ENCODE data around the gene PALM3.
"Not testable (repeated sequence)": the region's sequence is repeated elsewhere in the genome, so short reads cannot be mapped to it uniquely, and the experiment has no call there.

Gene PALM3

GRCh38 chr19:14022469-14022868 is 39.4 kb downstream of the PALM3 start:
- DNase-seq (ENCODE audit: low read depth), result no peak
- no peak for TF ChIP-seq CTCF (IDR thresholded peaks at IDR 0.05; ENCODE audit: insufficient read depth, low read depth, low read length, missing control alignments)
- no peak overlapping the region for H3K4me3 ChIP-seq (ENCODE audit: low read length)

GRCh38 chr19:14021474-14021873 is 40.4 kb downstream of the PALM3 start:
- no peak for DNase-seq (ENCODE audit: low read depth)
- H3K4me3 ChIP-seq (ENCODE audit: low read length), result no peak overlapping the region
- TF ChIP-seq CTCF (IDR thresholded peaks at IDR 0.05; ENCODE audit: insufficient read depth, low read depth, low read length, missing control alignments), result no peak

- DNase-seq (ENCODE audit: low read depth); H3K4me3 ChIP-seq (ENCODE audit: low read length): not testable (repeated sequence)
Measured at GRCh38 chr19:14019739-14020138, 42.1 kb downstream of the PALM3 start.

- no peak overlapping the region for H3K4me3 ChIP-seq (ENCODE audit: low read length)
- DNase-seq (ENCODE audit: low read depth), result no peak
- TF ChIP-seq CTCF (IDR thresholded peaks at IDR 0.05; ENCODE audit: insufficient read depth, low read depth, low read length, missing control alignments), result no peak
Measured at GRCh38 chr19:14019100-14019499, 42.8 kb downstream of the PALM3 start.

- no peak overlapping the region for H3K4me3 ChIP-seq (ENCODE audit: low read length)
- DNase-seq (ENCODE audit: low read depth), result no peak
- TF ChIP-seq CTCF (IDR thresholded peaks at IDR 0.05; ENCODE audit: insufficient read depth, low read depth, low read length, missing control alignments), result no peak
Measured at GRCh38 chr19:14015524-14016035, 46.3 kb downstream of the PALM3 start.

- no peak for DNase-seq (ENCODE audit: low read depth)
- no peak overlapping the region for H3K4me3 ChIP-seq (ENCODE audit: low read length)
- no peak for TF ChIP-seq CTCF (IDR thresholded peaks at IDR 0.05; ENCODE audit: insufficient read depth, low read depth, low read length, missing control alignments)
Measured at GRCh38 chr19:14012378-14012915, 49.4 kb downstream of the PALM3 start.

GRCh38 chr19:14006766-14007562 is 54.9 kb downstream of the PALM3 start:
- no peak for DNase-seq (ENCODE audit: low read depth)
- H3K4me3 ChIP-seq (ENCODE audit: low read length), result peak overlapping the region; percentile 83
- no peak for TF ChIP-seq CTCF (IDR thresholded peaks at IDR 0.05; ENCODE audit: insufficient read depth, low read depth, low read length, missing control alignments)
